HL-60 (cell line): ENCODE results near the gene NUMB.

Experiments used
- CTCF ChIP-seq: IDR thresholded peaks from one replicate; pipeline ENCODE4 v1.5.1; 2011; ENCODE audit warnings: low read length, control low read depth, inconsistent platforms; ENCODE audit not compliant: insufficient read depth
- GABPA ChIP-seq: IDR thresholded peaks from 2 replicates; pipeline ENCODE4 v1.6.1; 2012; ENCODE audit warnings: low read depth
- POLR2AphosphoS5 ChIP-seq: IDR thresholded peaks from 2 replicates; pipeline ENCODE4 v1.6.1; 2012; ENCODE audit warnings: low read depth
- REST ChIP-seq: IDR thresholded peaks from 2 replicates; pipeline ENCODE4 v1.6.1; 2012; ENCODE audit warnings: low read depth; ENCODE audit not compliant: insufficient replicate concordance
- SPI1 ChIP-seq: IDR thresholded peaks from 2 replicates; pipeline ENCODE4 v1.6.1; 2012; ENCODE audit warnings: low read depth, mild to moderate bottlenecking, borderline replicate concordance

- TF ChIP-seq GABPA = no peak
- no peak for TF ChIP-seq CTCF
- no peak for TF ChIP-seq POLR2AphosphoS5
- TF ChIP-seq REST = no peak
- no peak for TF ChIP-seq SPI1
Measured at GRCh38 chr14:73323896-73324399, 134.4 kb downstream of the NUMB start.
